CD14-positive monocyte (primary cell): ENCODE data around the gene HMMR. TPM values are rescaled to one million over a fixed set of nuclear protein-coding genes. Genes with fewer than 3 reads are reported as not detected.

Experiments
- DNase-seq, 3 donors: peaks; one replicate each; pipeline ENCODE4 v3.0.0-alpha.2; 2011 to 2022
- H2AFZ ChIP-seq: 2 replicates; pipeline ENCODE4 v1.6.0; 2012; ENCODE audit warnings: mild to moderate bottlenecking, low read depth, low read length, inconsistent platforms; ENCODE audit not compliant: insufficient read depth, poor library complexity, severe bottlenecking
- H3K27ac ChIP-seq, 2 donors: 1 replicate in 1 of 2; 2 replicates in 1 of 2; pipeline ENCODE4 v1.5.1; 2012 to 2013; ENCODE audit warnings: low read length in 2 of 2, control low read depth in 1 of 2, inconsistent platforms in 1 of 2, low read depth in 1 of 2, mild to moderate bottlenecking in 1 of 2
- H3K27me3 ChIP-seq, 2 donors: one replicate each; pipeline versions ENCODE4 v1.6.0 to v1.6.1; 2011 to 2013; ENCODE audit warnings: low read length in 2 of 2; ENCODE audit not compliant: control insufficient read depth in 2 of 2, insufficient read depth in 2 of 2
- H3K36me3 ChIP-seq, 2 donors: replicated peaks in 1 of 2; 1 replicate in 1 of 2; 2 replicates in 1 of 2; pipeline versions ENCODE4 v1.5.1 to v1.6.1; 2012 to 2013; ENCODE audit warnings: low read length in 2 of 2, control low read depth in 1 of 2, inconsistent platforms in 1 of 2, mild to moderate bottlenecking in 1 of 2; ENCODE audit not compliant: insufficient read depth in 2 of 2, control insufficient read depth in 1 of 2
- H3K4me1 ChIP-seq, 2 donors: 1 replicate in 1 of 2; 2 replicates in 1 of 2; pipeline versions ENCODE4 v1.5.1 to v1.6.1; 2012 to 2013; ENCODE audit warnings: low read length in 2 of 2, control low read depth in 1 of 2, inconsistent platforms in 1 of 2, mild to moderate bottlenecking in 1 of 2, moderate library complexity in 1 of 2; ENCODE audit not compliant: insufficient read depth in 2 of 2, control insufficient read depth in 1 of 2
- H3K4me2 ChIP-seq: replicated peaks from 2 replicates; pipeline ENCODE3; 2012; ENCODE audit warnings: low read length, moderate library complexity, mild to moderate bottlenecking; ENCODE audit not compliant: poor library complexity, severe bottlenecking; ENCODE audit errors: extremely low read depth
- H3K4me3 ChIP-seq, 3 experiments: fragments of 200-600 bp in 1 of 3; sonication (generic) in 1 of 3; replicated peaks in 1 of 3; 1 replicate in 2 of 3; 2 replicates in 1 of 3; pipeline ENCODE4 v1.5.1; 2011 to 2013; ENCODE audit warnings: low read length in 3 of 3, mild to moderate bottlenecking in 3 of 3, control low read depth in 2 of 3, low read depth in 2 of 3, inconsistent platforms in 1 of 3, moderate library complexity in 1 of 3
- H3K79me2 ChIP-seq: 2 replicates; pipeline ENCODE4 v1.6.0; 2012; ENCODE audit warnings: mild to moderate bottlenecking, control low read depth, inconsistent platforms, low read length, moderate library complexity; ENCODE audit not compliant: insufficient read depth
- H3K9ac ChIP-seq: 2 replicates; pipeline ENCODE4 v1.6.0; 2017; ENCODE audit warnings: low read length, mild to moderate bottlenecking; ENCODE audit not compliant: insufficient read depth, poor library complexity, severe bottlenecking
- H3K9me3 ChIP-seq, 2 donors: replicated peaks in 1 of 2; 1 replicate in 1 of 2; 2 replicates in 1 of 2; pipeline versions ENCODE4 v1.5.1 to v1.6.1; 2012 to 2013; ENCODE audit warnings: low read length in 2 of 2, control low read depth in 1 of 2; ENCODE audit not compliant: control insufficient read depth in 1 of 2, insufficient read depth in 1 of 2
- H4K20me1 ChIP-seq: 2 replicates; pipeline ENCODE4 v1.6.0; 2012; ENCODE audit warnings: mild to moderate bottlenecking, low read length, control low read depth, moderate library complexity; ENCODE audit not compliant: insufficient read depth
- H3K27ac Mint-ChIP-seq, 7 donors: one replicate each; pipeline ENCODE4 v1.8.0; 2020; ENCODE audit warnings: mild to moderate bottlenecking in 7 of 7, mixed read lengths in 7 of 7, moderate library complexity in 6 of 7, inconsistent platforms in 2 of 7
- H3K27me3 Mint-ChIP-seq, 3 donors: one replicate each; pipeline ENCODE4 v1.8.0; 2021 to 2022; ENCODE audit warnings: low read depth in 3 of 3, mild to moderate bottlenecking in 3 of 3, mixed read lengths in 3 of 3, moderate library complexity in 3 of 3, inconsistent platforms in 1 of 3
- H3K36me3 Mint-ChIP-seq, 2 donors: one replicate each; pipeline ENCODE4 v1.8.0; 2020; ENCODE audit warnings: mixed read lengths in 2 of 2, inconsistent platforms in 1 of 2, mild to moderate bottlenecking in 1 of 2
- H3K4me1 Mint-ChIP-seq: one replicate; pipeline ENCODE4 v1.8.0; 2020; ENCODE audit warnings: mild to moderate bottlenecking, mixed read lengths
- H3K4me3 Mint-ChIP-seq, 2 donors: one replicate each; pipeline ENCODE4 v1.8.0; 2020; ENCODE audit warnings: mild to moderate bottlenecking in 2 of 2, mixed read lengths in 2 of 2, moderate library complexity in 1 of 2
- H3K9me3 Mint-ChIP-seq, 7 donors: one replicate each; pipeline ENCODE4 v1.8.0; 2020 to 2022; ENCODE audit warnings: mixed read lengths in 7 of 7, mild to moderate bottlenecking in 6 of 7, moderate library complexity in 6 of 7, inconsistent platforms in 2 of 7
- WGBS: methylation state at CpG from one replicate; pipeline ENCODE4 v1.1.5; 2013; ENCODE audit warnings: missing lambda C conversion rate; ENCODE audit not compliant: insufficient coverage; 5-methylcytosine and 5-hydroxymethylcytosine counted together
- intact Hi-C, 2 donors: fragments of 100-400 bp; cut with micrococcal nuclease; formaldehyde crosslinking; loops; one replicate each; pipeline versions ENCODE4 v1.15.0 to v1.15.1; 2023
- polyA plus RNA-seq, 3 donors: library from polyadenylated mRNA; depleted of rRNA in 1 of 3; unstranded in 2 of 3; stranded (reverse) in 1 of 3; fragments of 300-500 nt in 2 of 3; fragments of >200 nt in 1 of 3; fragmentation: Illumina TruSeq in 2 of 3; gene quantifications; 1 replicate in 2 of 3; 2 replicates in 1 of 3; pipeline ENCODE4 v1.2.3, GENCODE V29; 2012 to 2021
- TF ChIP-seq, protein P1 (sequence below): fragments of 200-600 bp; IDR thresholded peaks from one replicate; pipeline ENCODE4 v1.8.0; 2022; ENCODE audit warnings: antibody characterized with exemption, mild to moderate bottlenecking

HMMR gene
- polyA plus RNA-seq, 3 donors = 0.29 TPM; not detected in 2

DNA sequence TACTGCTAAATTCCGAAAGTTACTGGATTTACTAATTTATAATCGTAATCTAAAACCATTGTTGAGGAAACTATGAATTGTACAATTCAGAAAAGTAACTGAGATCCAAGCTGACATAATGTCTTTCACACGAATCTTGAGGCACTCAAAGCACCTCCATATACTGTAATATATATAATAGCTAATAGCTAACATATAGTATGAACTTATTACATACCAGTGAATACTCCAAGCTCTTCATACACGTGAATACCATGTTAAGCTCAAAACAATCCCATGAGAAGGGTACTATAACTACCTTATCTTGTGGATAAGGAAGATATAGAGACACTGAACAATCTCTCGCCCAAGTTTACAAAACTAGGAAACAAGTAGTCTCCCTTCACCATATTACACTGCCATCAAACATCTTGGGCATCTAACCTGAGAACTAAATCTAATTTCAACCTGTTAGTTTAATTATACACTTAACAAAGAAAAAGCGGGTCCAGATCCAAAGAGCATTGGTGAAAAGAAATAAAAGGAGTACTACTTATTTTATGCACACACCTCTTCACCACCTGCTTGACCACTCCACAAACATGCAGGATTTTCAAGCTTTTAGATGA lies 1.6 kb upstream of the HMMR start:
- H3K27ac Mint-ChIP-seq = peak overlapping the region; percentile 97 to 100 (median 99)
- Histone ChIP-seq H3K79me2 (peaks cover 63% of the 10 kb centered on the region), H3K27me3 (no peaks in the 10 kb centered on the region), H3K4me1 (peaks cover 24 to 33% of the 10 kb centered on the region in 2 donors), H3K9ac (peak overlapping the region; percentile 93), H3K9me3 (no peaks in the 10 kb centered on the region), H3K4me3 (peak overlapping the region; percentile 76 to 92 (median 81)), H2AFZ (peak overlapping the region; percentile 97), H3K36me3 (peaks cover 8 to 22% of the 10 kb centered on the region in 2 donors), H3K27ac (peak overlapping the region in 1 of 2 donors; percentile 99), H4K20me1 (no peaks in the 10 kb centered on the region), H3K4me2 (peak overlapping the region; percentile 96)
- TF ChIP-seq, protein P1, sequence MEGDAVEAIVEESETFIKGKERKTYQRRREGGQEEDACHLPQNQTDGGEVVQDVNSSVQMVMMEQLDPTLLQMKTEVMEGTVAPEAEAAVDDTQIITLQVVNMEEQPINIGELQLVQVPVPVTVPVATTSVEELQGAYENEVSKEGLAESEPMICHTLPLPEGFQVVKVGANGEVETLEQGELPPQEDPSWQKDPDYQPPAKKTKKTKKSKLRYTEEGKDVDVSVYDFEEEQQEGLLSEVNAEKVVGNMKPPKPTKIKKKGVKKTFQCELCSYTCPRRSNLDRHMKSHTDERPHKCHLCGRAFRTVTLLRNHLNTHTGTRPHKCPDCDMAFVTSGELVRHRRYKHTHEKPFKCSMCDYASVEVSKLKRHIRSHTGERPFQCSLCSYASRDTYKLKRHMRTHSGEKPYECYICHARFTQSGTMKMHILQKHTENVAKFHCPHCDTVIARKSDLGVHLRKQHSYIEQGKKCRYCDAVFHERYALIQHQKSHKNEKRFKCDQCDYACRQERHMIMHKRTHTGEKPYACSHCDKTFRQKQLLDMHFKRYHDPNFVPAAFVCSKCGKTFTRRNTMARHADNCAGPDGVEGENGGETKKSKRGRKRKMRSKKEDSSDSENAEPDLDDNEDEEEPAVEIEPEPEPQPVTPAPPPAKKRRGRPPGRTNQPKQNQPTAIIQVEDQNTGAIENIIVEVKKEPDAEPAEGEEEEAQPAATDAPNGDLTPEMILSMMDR = no peak
- no CpG with 5 or more reads among the region's 6 CpGs for WGBS
- H3K9me3 Mint-ChIP-seq = peaks cover 0 to 1% (median 0%) of the 10 kb centered on the region in 7 donors
- H3K4me3 Mint-ChIP-seq = peak overlapping the region; percentile 92 to 96
- H3K4me1 Mint-ChIP-seq = peaks cover 30% of the 10 kb centered on the region
- H3K36me3 Mint-ChIP-seq = peaks cover 21 to 24% of the 10 kb centered on the region in 2 donors
- intact Hi-C loops = no loop called here
- no peak for DNase-seq
- peaks cover 0 to 4% (median 0%) of the 10 kb centered on the region in 3 donors for H3K27me3 Mint-ChIP-seq

DNA sequence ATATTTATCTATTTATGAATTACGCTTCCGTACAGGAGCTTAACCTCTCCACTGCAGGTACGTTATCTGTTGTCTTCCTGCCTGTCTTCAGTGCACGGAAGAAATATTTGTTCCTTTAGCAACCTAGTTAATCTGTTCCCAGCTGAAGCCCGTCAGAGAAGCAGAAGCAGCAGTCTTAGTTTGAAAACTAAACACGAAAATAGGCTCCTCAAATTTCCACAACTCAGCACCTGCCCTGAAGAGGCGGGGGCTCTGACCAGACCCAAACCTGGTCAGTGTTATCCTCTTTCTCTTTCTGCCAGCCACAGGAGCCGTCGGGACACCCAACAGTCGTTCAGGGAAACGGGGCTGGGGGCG lies 992 bp upstream of the HMMR start:
- H3K4me3 Mint-ChIP-seq = peak overlapping the region; percentile 92 to 96
- WGBS = 0% methylated on average over 8 of the region's 12 CpGs
- Histone ChIP-seq H4K20me1 (no peaks in the 10 kb centered on the region), H3K79me2 (peaks cover 69% of the 10 kb centered on the region), H3K36me3 (peaks cover 8 to 20% of the 10 kb centered on the region in 2 donors), H3K9ac (peak overlapping the region; percentile 93), H3K27me3 (no peaks in the 10 kb centered on the region), H2AFZ (peak overlapping the region; percentile 97), H3K27ac (peak overlapping the region; percentile 94 to 99), H3K4me2 (peak overlapping the region; percentile 96), H3K4me1 (peaks cover 24 to 33% of the 10 kb centered on the region in 2 donors), H3K4me3 (peak overlapping the region; percentile 76 to 92 (median 81)), H3K9me3 (no peaks in the 10 kb centered on the region)
- H3K4me1 Mint-ChIP-seq = peaks cover 30% of the 10 kb centered on the region
- intact Hi-C loops = no loop called here
- peak overlapping the region; percentile 97 to 100 (median 99) for H3K27ac Mint-ChIP-seq
- DNase-seq = no peak
- peaks cover 23 to 24% of the 10 kb centered on the region in 2 donors for H3K36me3 Mint-ChIP-seq
- TF ChIP-seq, protein P1 = no peak
- peaks cover 0 to 4% (median 0%) of the 10 kb centered on the region in 3 donors for H3K27me3 Mint-ChIP-seq
- H3K9me3 Mint-ChIP-seq = peaks cover 0 to 1% (median 0%) of the 10 kb centered on the region in 7 donors
